Transverse colon (tissue), 4 donors: ENCODE measurements around the gene PTPRG. TPM values are rescaled to one million over a fixed set of nuclear protein-coding genes. Genes with fewer than 3 reads are reported as not detected.

Experiments
- DNase-seq: peaks from one replicate; pipeline ENCODE4 v3.0.0-alpha.2; 2019
- H3K27ac ChIP-seq, 4 donors: fragments of 200-600 bp; sonication (generic); 2 replicates each; pipeline ENCODE4 v1.5.1; 2016 to 2018; ENCODE audit warnings: inconsistent platforms in 4 of 4
- H3K27me3 ChIP-seq: fragments of 200-600 bp; sonication (generic); 2 replicates; pipeline ENCODE4 v1.5.1; 2017; ENCODE audit warnings: inconsistent platforms
- H3K36me3 ChIP-seq, 4 donors: fragments of 200-600 bp; sonication (generic); 2 replicates each; pipeline ENCODE4 v1.5.1; 2017 to 2019; ENCODE audit warnings: inconsistent platforms in 4 of 4
- H3K4me1 ChIP-seq, 4 donors: fragments of 200-600 bp; sonication (generic); 2 replicates each; pipeline ENCODE4 v1.5.1; 2017 to 2020; ENCODE audit warnings: inconsistent platforms in 4 of 4
- H3K4me3 ChIP-seq, 4 donors: fragments of 200-600 bp; sonication (generic); 1 replicate in 1 of 4; 2 replicates in 3 of 4; pipeline versions ENCODE4 v1.5.1 to v1.6.1; 2017 to 2019; ENCODE audit warnings: inconsistent platforms in 4 of 4
- H3K9me3 ChIP-seq, 2 donors: fragments of 200-600 bp; sonication (generic); 2 replicates each; pipeline ENCODE4 v1.5.1; 2017 to 2019; ENCODE audit warnings: inconsistent platforms in 2 of 2
- EP300 ChIP-seq: sonication (generic); formaldehyde crosslinking; IDR thresholded peaks from one replicate; pipeline ENCODE4 v1.6.1; 2017; ENCODE audit warnings: antibody characterized with exemption, low read depth
- POLR2A ChIP-seq: fragments of 450-650 bp; IDR thresholded peaks from one replicate; pipeline ENCODE4 v1.6.1; 2016; ENCODE audit warnings: antibody characterized with exemption, mild to moderate bottlenecking, moderate library complexity
- POLR2AphosphoS5 ChIP-seq, 3 donors: sonication (generic); formaldehyde crosslinking; IDR thresholded peaks; one replicate each; pipeline ENCODE4 v1.6.1; 2016; ENCODE audit warnings: antibody characterized with exemption in 3 of 3
- WGBS, 2 donors: methylation state at CpG; one replicate each; pipeline ENCODE4 v1.1.5; 2018; ENCODE audit warnings: low coverage in 1 of 2; 5-methylcytosine and 5-hydroxymethylcytosine counted together
- in situ Hi-C, 4 donors: fragments of 200-750 bp; cut with MboI; loops; one replicate each; pipeline versions ENCODE4 v1.15.0 to v1.15.1; 2017; ENCODE audit warnings: low sequenced_read_pairs in 3 of 4, low pct_ligation_motif_present in 1 of 4, low pct_unique_long_range_greater_than_20kb in 1 of 4
- intact Hi-C: fragments of 100-400 bp; cut with DNase I; formaldehyde crosslinking; loops from one replicate; pipeline ENCODE4 v1.15.1; 2023; ENCODE audit warnings: low total_unique reads
- total RNA-seq, 4 donors: library from RNA; depleted of rRNA; stranded (reverse); fragments of >200 nt; gene quantifications; one replicate each; pipeline ENCODE4 v1.1.0, GENCODE V29; 2016
- TF ChIP-seq, protein P1 (sequence below), 5 experiments: fragments of 200-600 bp in 3 of 5; fragments of 450-650 bp in 2 of 5; sonication (generic) in 3 of 5; IDR thresholded peaks; 1 replicate in 2 of 5; 2 replicates in 3 of 5; pipeline ENCODE4 v1.5.1; 2016 to 2017; ENCODE audit warnings: antibody characterized with exemption in 5 of 5, inconsistent platforms in 3 of 5, mild to moderate bottlenecking in 2 of 5, moderate library complexity in 1 of 5

PTPRG gene
- total RNA-seq, 4 donors from 2014 or later = 29.2 to 83.4 (median 41.6) TPM

DNA sequence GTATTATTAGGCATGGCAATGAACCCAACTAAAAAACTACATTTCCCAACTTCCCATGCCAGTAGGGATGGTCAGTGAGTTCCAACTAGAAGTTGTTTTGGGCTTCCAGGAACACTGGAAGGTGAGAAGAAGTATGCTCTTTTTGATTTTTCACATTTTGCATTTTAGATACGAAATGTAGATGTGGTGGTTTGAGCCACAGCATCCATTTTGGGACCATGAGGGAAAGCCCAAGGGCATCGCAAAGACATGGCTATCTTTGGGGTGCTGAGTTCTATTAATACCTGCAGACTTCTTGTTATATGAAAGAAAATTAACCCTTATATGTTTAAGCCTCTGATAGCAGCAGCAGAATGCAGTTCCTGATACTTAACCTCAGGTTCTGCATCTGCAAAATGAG, 62.9 kb downstream of the PTPRG start:
- no peaks in the 10 kb centered on the region for H3K36me3 ChIP-seq
- no peak overlapping the region for H3K27ac ChIP-seq
- in situ Hi-C loops = no loop called here
- 95 to 100% methylated on average over 2 of the region's 2 CpGs for whole genome bisulfite sequencing, 2 donors
- no peaks in the 10 kb centered on the region for H3K9me3 ChIP-seq
- no peaks in the 10 kb centered on the region for H3K27me3 ChIP-seq
- H3K4me3 ChIP-seq = no peak overlapping the region
- peaks cover 7 to 13% (median 9%) of the 10 kb centered on the region in 4 donors for H3K4me1 ChIP-seq
- TF ChIP-seq EP300 (no peak), POLR2AphosphoS5 (IDR thresholded peaks at IDR 0.05) (no peak), POLR2A (no peak)
- TF ChIP-seq, protein P1, sequence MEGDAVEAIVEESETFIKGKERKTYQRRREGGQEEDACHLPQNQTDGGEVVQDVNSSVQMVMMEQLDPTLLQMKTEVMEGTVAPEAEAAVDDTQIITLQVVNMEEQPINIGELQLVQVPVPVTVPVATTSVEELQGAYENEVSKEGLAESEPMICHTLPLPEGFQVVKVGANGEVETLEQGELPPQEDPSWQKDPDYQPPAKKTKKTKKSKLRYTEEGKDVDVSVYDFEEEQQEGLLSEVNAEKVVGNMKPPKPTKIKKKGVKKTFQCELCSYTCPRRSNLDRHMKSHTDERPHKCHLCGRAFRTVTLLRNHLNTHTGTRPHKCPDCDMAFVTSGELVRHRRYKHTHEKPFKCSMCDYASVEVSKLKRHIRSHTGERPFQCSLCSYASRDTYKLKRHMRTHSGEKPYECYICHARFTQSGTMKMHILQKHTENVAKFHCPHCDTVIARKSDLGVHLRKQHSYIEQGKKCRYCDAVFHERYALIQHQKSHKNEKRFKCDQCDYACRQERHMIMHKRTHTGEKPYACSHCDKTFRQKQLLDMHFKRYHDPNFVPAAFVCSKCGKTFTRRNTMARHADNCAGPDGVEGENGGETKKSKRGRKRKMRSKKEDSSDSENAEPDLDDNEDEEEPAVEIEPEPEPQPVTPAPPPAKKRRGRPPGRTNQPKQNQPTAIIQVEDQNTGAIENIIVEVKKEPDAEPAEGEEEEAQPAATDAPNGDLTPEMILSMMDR (IDR thresholded peaks at IDR 0.05) = no peak
- intact Hi-C loops = no loop called here
- DNase-seq = no peak

DNA sequence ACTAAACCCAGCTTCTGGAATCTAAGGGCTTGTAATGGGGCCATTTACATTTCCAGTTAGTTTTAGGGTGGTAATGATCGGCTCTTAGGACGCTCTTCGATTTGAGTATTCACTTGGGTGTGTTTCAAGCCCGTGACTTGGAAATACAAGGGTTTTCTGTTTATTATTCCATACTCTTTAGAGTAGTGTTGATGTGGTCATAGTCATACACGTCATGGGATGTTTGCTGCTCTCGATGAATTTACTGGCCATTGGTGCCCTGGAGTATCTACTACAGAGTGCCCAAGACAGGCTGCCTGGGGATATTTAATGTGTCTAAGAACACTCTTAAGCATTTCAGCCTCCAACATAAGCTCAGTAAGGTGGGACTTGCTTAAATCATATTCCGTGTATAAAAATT, 64.1 kb downstream of the PTPRG start:
- no peaks in the 10 kb centered on the region for H3K36me3 ChIP-seq
- H3K4me1 ChIP-seq = peaks cover 7 to 13% (median 9%) of the 10 kb centered on the region in 4 donors
- H3K4me3 ChIP-seq = no peak overlapping the region
- intact Hi-C loops = no loop called here
- H3K9me3 ChIP-seq = no peaks in the 10 kb centered on the region
- in situ Hi-C loops = no loop called here
- TF ChIP-seq POLR2A = no peak
- no peak for TF ChIP-seq POLR2AphosphoS5 (IDR thresholded peaks at IDR 0.05)
- no peak for TF ChIP-seq EP300
- TF ChIP-seq, protein P1 (IDR thresholded peaks at IDR 0.05) = no peak
- 94% methylated on average over 7 of the region's 7 CpGs for WGBS, 2 donors
- H3K27me3 ChIP-seq = no peaks in the 10 kb centered on the region
- no peak for DNase-seq
- no peak overlapping the region for H3K27ac ChIP-seq

DNA sequence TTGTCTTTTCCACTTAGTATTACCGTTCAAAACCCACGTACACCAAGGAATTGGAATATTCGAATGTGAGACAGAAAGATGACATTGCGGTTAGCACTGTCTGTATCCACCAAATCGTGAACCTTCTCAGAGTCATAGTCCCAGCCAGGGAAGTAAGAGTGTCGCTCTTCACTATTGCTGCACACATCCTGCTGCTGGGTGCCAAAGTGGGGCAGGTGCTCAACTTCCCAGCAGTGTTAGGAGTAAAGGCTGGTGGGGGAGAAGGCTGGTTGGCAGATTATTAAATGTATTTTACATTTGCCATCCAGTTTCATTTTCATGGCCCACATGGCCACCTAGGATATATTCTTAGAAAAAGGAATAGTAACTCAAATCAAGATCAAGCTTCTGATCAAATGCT, 65.1 kb downstream of the PTPRG start:
- TF ChIP-seq POLR2A (no peak), POLR2AphosphoS5 (IDR thresholded peaks at IDR 0.05) (no peak), EP300 (no peak)
- TF ChIP-seq, protein P1 (IDR thresholded peaks at IDR 0.05) = no peak
- in situ Hi-C loops = no loop called here
- Histone ChIP-seq H3K4me1 (peaks cover 7 to 13% (median 9%) of the 10 kb centered on the region in 4 donors), H3K9me3 (no peaks in the 10 kb centered on the region), H3K27me3 (no peaks in the 10 kb centered on the region), H3K27ac (no peak overlapping the region), H3K4me3 (no peak overlapping the region), H3K36me3 (no peaks in the 10 kb centered on the region)
- DNase-seq = no peak
- WGBS, 2 donors = 93 to 100% methylated on average over 2 to 6 of the region's 6 CpGs
- intact Hi-C loops = no loop called here

DNA sequence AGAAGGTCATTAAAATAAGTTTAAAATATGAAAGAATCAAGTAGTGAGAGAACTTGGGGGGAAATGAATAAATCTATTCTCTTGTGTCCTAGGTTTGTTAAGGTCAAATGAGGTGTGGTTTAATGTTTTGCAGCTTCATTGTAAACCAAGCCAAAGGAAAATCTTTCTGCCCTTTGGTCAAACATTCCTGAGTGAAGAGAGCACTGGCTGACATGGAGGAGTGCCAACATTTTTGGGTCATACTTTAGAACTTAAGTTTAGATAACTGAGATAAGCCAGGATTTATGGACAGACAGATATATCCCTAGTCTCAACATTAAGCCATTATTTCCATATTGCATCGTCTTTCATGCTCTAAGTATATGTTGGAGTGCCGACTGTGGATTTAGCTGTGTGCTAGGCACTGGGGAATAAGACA, 66.4 kb downstream of the PTPRG start:
- WGBS, 2 donors = 42 to 70% methylated on average over 2 of the region's 2 CpGs
- TF ChIP-seq, protein P1 (IDR thresholded peaks at IDR 0.05) = no peak
- TF ChIP-seq POLR2AphosphoS5 (IDR thresholded peaks at IDR 0.05) (no peak), EP300 (no peak), POLR2A (no peak)
- Histone ChIP-seq H3K4me3 (no peak overlapping the region), H3K4me1 (peaks cover 7 to 13% (median 9%) of the 10 kb centered on the region in 4 donors), H3K27me3 (no peaks in the 10 kb centered on the region), H3K36me3 (no peaks in the 10 kb centered on the region), H3K27ac (no peak overlapping the region), H3K9me3 (no peaks in the 10 kb centered on the region)
- DNase-seq = peak; percentile 21
- in situ Hi-C loops = no loop called here
- intact Hi-C loops = no loop called here
